ENCODE results near the gene MIOX.
A peak's percentile ranks its signal among the peaks of the same experiment; 100 is the strongest.

MIOX gene

DNA sequence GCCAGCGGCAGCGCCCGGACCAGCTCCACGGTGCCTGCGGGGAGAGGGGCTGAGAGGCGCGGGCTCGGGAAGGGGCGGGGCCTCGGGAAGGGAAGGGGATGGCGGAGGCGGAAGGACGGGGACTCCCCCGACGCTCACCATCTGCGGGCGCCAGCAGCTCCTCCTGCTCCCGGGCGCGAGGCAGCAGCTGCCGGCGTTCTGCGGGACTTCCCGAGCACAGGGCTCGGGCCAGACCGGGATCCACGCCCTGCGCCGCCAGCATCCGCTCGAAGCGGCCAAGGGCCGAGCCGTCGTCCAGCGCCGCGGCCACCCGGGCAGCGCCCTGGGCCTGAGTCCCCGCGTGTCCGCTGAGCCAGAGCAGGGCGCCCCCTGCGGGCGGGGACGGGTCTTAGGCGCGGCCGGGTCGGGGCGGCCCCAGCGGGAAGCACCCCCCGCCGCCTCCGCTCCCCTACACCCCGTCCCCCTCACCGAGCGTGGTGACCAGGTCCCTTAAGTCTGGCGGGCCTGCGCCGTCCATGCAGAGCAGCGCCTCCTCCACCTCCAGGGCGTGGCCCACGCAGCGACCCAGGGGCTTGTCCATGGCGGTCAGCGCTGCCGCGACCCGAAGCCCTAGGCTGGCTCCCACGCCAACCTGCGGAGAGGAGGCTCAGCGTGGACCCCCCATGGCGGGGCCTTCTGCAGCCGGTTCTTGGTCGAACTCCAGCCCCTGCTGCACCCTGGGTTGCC, 39.6 kb downstream of the MIOX start (continued):
- TF ChIP-seq ZNF132 (tag by site-specific recombination; IDR thresholded peaks at IDR 0.05; ENCODE audit: borderline replicate concordance) (no peak), GLIS1 (tag by site-specific recombination; IDR thresholded peaks at IDR 0.05) (peak; percentile 20; the same call in 1 of the 2 replicates), ZNF211 (tag by site-specific recombination; IDR thresholded peaks at IDR 0.05; ENCODE audit: low read depth) (no peak), ZNF518A (tag by site-specific recombination; conservative IDR thresholded peaks at IDR 0.05; ENCODE audit: low read depth) (no peak)

GRCh38 chr22:50526834-50527801, 40.5 kb downstream of the MIOX start:
- H3K27ac ChIP-seq (ENCODE audit: extremely low read depth, low read depth, low read length): peak overlapping the region; percentile 90; the same call in 1 of the 2 replicates
- H3K4me1 ChIP-seq (ENCODE audit: control insufficient read depth, insufficient read depth, low read length): no peaks in the 10 kb centered on the region; the same call in 1 of the 2 replicates
- peaks cover 0 to 25% of the 10 kb centered on the region in 2 experiments; a peak in 1 of 3 replicates for H3K36me3 ChIP-seq (ENCODE audit: control insufficient read depth in 2 of 2, insufficient read depth in 1 of 2, low read length in 2 of 2)
- POLR2A ChIA-PET: interaction anchor here (0.6 to 2.1 kb wide), 2 partner anchors 24 to 94 kb away, joined by 6 to 14 read pairs; no protein-coding TSS in a partner anchor
- peak overlapping the region; percentile 79; the same call in 1 of the 2 replicates for H3K4me3 ChIP-seq (ENCODE audit: low read depth, low read length)
- CTCF ChIA-PET: interaction anchor here (0.7 to 1.1 kb wide), 2 partner anchors 9 to 28 kb away, joined by 3 to 4 read pairs; no protein-coding TSS in a partner anchor
- no peaks in the 10 kb centered on the region for H3K9me3 ChIP-seq (ENCODE audit: control insufficient read depth, insufficient read depth, low read depth, low read length)
- TF ChIP-seq KLF17 (tag by site-specific recombination; IDR thresholded peaks at IDR 0.05): 0 out of 2 replicates have a peak, but pooled peaks have one; percentile 19
- no peak for TF ChIP-seq KLF1 (tag by site-specific recombination; IDR thresholded peaks at IDR 0.05)
- no peak for TF ChIP-seq ZNF670 (tag by site-specific recombination; IDR thresholded peaks at IDR 0.05; ENCODE audit: low read depth)
- TF ChIP-seq ZNF366 (tag by site-specific recombination; conservative IDR thresholded peaks at IDR 0.05): no peak
- TF ChIP-seq ZNF585B (tag by site-specific recombination; IDR thresholded peaks at IDR 0.05): no peak
- no peak for TF ChIP-seq ZNF394 (tag by site-specific recombination; IDR thresholded peaks at IDR 0.05; ENCODE audit: borderline replicate concordance)
- TF ChIP-seq ZNF324 (tag by site-specific recombination; IDR thresholded peaks at IDR 0.05): no peak
- TF ChIP-seq PATZ1 (tag by site-specific recombination; IDR thresholded peaks at IDR 0.05): no peak; the same call in 1 of the 2 replicates
- TF ChIP-seq ZNF521 (tag by site-specific recombination; IDR thresholded peaks at IDR 0.05): no peak
- no peak for TF ChIP-seq MEIS1 (CRISPR knock-in tag; IDR thresholded peaks at IDR 0.05; ENCODE audit: borderline replicate concordance)
- TF ChIP-seq, protein P1, sequence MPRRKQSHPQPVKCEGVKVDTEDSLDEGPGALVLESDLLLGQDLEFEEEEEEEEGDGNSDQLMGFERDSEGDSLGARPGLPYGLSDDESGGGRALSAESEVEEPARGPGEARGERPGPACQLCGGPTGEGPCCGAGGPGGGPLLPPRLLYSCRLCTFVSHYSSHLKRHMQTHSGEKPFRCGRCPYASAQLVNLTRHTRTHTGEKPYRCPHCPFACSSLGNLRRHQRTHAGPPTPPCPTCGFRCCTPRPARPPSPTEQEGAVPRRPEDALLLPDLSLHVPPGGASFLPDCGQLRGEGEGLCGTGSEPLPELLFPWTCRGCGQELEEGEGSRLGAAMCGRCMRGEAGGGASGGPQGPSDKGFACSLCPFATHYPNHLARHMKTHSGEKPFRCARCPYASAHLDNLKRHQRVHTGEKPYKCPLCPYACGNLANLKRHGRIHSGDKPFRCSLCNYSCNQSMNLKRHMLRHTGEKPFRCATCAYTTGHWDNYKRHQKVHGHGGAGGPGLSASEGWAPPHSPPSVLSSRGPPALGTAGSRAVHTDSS (tag by site-specific recombination; IDR thresholded peaks at IDR 0.05): no peak
- no peak for TF ChIP-seq ZNF157 (tag by site-specific recombination; IDR thresholded peaks at IDR 0.05)
- TF ChIP-seq, protein P2, sequence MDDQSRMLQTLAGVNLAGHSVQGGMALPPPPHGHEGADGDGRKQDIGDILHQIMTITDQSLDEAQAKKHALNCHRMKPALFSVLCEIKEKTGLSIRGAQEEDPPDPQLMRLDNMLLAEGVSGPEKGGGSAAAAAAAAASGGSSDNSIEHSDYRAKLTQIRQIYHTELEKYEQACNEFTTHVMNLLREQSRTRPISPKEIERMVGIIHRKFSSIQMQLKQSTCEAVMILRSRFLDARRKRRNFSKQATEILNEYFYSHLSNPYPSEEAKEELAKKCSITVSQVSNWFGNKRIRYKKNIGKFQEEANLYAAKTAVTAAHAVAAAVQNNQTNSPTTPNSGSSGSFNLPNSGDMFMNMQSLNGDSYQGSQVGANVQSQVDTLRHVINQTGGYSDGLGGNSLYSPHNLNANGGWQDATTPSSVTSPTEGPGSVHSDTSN (CRISPR knock-in tag; IDR thresholded peaks at IDR 0.05): 0 out of 2 replicates have a peak, but pooled peaks have one; percentile 37
- no peak for TF ChIP-seq ZSCAN5A (tag by site-specific recombination; IDR thresholded peaks at IDR 0.05)
- TF ChIP-seq YY2 (tag by site-specific recombination; IDR thresholded peaks at IDR 0.05): no peak

Data from HEK293 (cell line).